Choroid plexus epithelial cell (primary cell): ENCODE results near the gene EGFL7.

Experiments
- DNase-seq: peaks from one replicate; pipeline ENCODE4 v3.0.0-alpha.2; 2010; ENCODE audit warnings: low read depth
- H3K4me3 ChIP-seq: 2 replicates; pipeline ENCODE4 v1.5.1; 2011; ENCODE audit warnings: low read depth, mild to moderate bottlenecking, control low read depth, low read length, moderate library complexity
- CTCF ChIP-seq: conservative IDR thresholded peaks from 2 replicates; pipeline ENCODE4 v1.5.1; 2011; ENCODE audit warnings: low read depth, mild to moderate bottlenecking, control low read depth, inconsistent platforms, low read length, moderate library complexity

EGFL7 gene

GRCh38 chr9:136646827-136647711, 15.6 kb upstream of the EGFL7 start:
- no peak for TF ChIP-seq CTCF
- DNase-seq: no peak
- no peak overlapping the region for H3K4me3 ChIP-seq

- no peak for DNase-seq
- TF ChIP-seq CTCF: no peak
- H3K4me3 ChIP-seq: no peak overlapping the region
Observed at GRCh38 chr9:136648751-136649150, 14.0 kb upstream of the EGFL7 start.

GRCh38 chr9:136650021-136650420, 12.7 kb upstream of the EGFL7 start:
- no peak for DNase-seq
- no peak for TF ChIP-seq CTCF
- no peak overlapping the region for H3K4me3 ChIP-seq

GRCh38 chr9:136650648-136651047, 12.1 kb upstream of the EGFL7 start:
- no peak overlapping the region for H3K4me3 ChIP-seq
- TF ChIP-seq CTCF: no peak
- DNase-seq: no peak

- no peak overlapping the region for H3K4me3 ChIP-seq
- no peak for DNase-seq
- no peak for TF ChIP-seq CTCF
Observed at GRCh38 chr9:136651860-136652259, 10.9 kb upstream of the EGFL7 start.

GRCh38 chr9:136653323-136654079, 9.2 kb upstream of the EGFL7 start:
- H3K4me3 ChIP-seq: no peak overlapping the region
- TF ChIP-seq CTCF: no peak
- DNase-seq: no peak
